HepG2 (cell line): ENCODE measurements around the gene PRSS16. TPM values are rescaled to one million over a fixed set of nuclear protein-coding genes. Genes with fewer than 3 reads are reported as not detected.

ENCODE experiments used
- ATAC-seq: fragments of 200-7000 bp; cut with Tn5 transposase; 3 replicates; pipeline ENCODE4 v1.9.1; 2020; ENCODE audit warnings: mild to moderate bottlenecking, moderate library complexity
- BruUV-seq: library from RNA; stranded (reverse); fragments of 400-500 nt; replicated peaks from 2 replicates; lab custom pipeline; 2021; lab: Mats Ljungman, UMichigan
- CTCF ChIA-PET: fragments of 300-600 bp; formaldehyde crosslinking; extraction: SDS; loops from one replicate; lab custom pipeline; 2021; ENCODE audit warnings: low total read pairs, inconsistent platforms, low intra/inter-chr PET ratio; lab: Yijun Ruan, JAX
- POLR2A ChIA-PET: fragments of 350-600 bp; sonication (Branson Sonifier 250); formaldehyde crosslinking; loops from one replicate; lab custom pipeline; 2020; ENCODE audit warnings: antibody characterized with exemption, inconsistent platforms; lab: Yijun Ruan, JAX
- DNase-seq: peaks from one replicate; pipeline ENCODE4 v3.0.0-alpha.2; 2015; ENCODE audit warnings: low spot score
- FAIRE-seq: peaks from 3 replicates; lab custom pipeline; 2011; peaks lifted over from hg19 to GRCh38; lab: Jason Lieb, UNC
- H2AFZ ChIP-seq: one replicate; pipeline ENCODE4 v1.6.1; 2011; ENCODE audit warnings: low read length, inconsistent platforms
- H3K27ac ChIP-seq: fragments of 300-600 bp; 3 replicates; pipeline ENCODE4 v1.8.0; 2011; ENCODE audit warnings: mixed run types, mild to moderate bottlenecking, mixed read lengths, low read length, inconsistent platforms; ENCODE audit not compliant: insufficient read depth; ENCODE audit errors: extremely low read length
- H3K27me3 ChIP-seq, 2 experiments: fragments of 200-600 bp in 1 of 2; 2 replicates in 1 of 2; 3 replicates in 1 of 2; pipeline versions ENCODE4 v1.6.0 to v1.8.0; 2011; ENCODE audit warnings: low read length in 2 of 2, mild to moderate bottlenecking in 2 of 2, moderate library complexity in 2 of 2, inconsistent platforms in 1 of 2; ENCODE audit not compliant: insufficient read depth in 2 of 2, control insufficient read depth in 1 of 2
- H3K36me3 ChIP-seq, 2 experiments: fragments of 200-600 bp in 1 of 2; replicated peaks in 1 of 2; 2 replicates in 1 of 2; 3 replicates in 1 of 2; pipeline versions ENCODE4 v1.5.1 to v1.8.0; 2011; ENCODE audit warnings: low read length in 2 of 2, inconsistent platforms in 1 of 2; ENCODE audit not compliant: insufficient read depth in 2 of 2, control insufficient read depth in 1 of 2
- H3K4me1 ChIP-seq: 2 replicates; pipeline ENCODE4 v1.5.1; 2012; ENCODE audit warnings: low read length, inconsistent platforms; ENCODE audit not compliant: insufficient read depth
- H3K4me2 ChIP-seq: 2 replicates; pipeline ENCODE4 v1.6.0; 2011; ENCODE audit warnings: low read depth, low read length, inconsistent platforms
- H3K4me3 ChIP-seq, 3 experiments: fragments of 200-600 bp in 1 of 3; sonication (generic), shearing (Covaris generic) in 1 of 3; replicated peaks in 1 of 3; 2 replicates each; pipeline ENCODE4 v1.5.1; 2011 to 2016; ENCODE audit warnings: low read length in 3 of 3, inconsistent platforms in 2 of 3, low read depth in 2 of 3, mild to moderate bottlenecking in 2 of 3, control low read depth in 1 of 3, mixed read lengths in 1 of 3; ENCODE audit not compliant: insufficient read depth in 1 of 3
- H3K79me2 ChIP-seq: one replicate; pipeline ENCODE4 v1.6.1; 2011; ENCODE audit warnings: low read length, inconsistent platforms; ENCODE audit not compliant: insufficient read depth
- H3K9ac ChIP-seq: 2 replicates; pipeline ENCODE4 v1.6.0; 2011; ENCODE audit warnings: mild to moderate bottlenecking, low read depth, low read length, inconsistent platforms; ENCODE audit not compliant: insufficient read depth
- H3K9me3 ChIP-seq: 2 replicates; pipeline ENCODE4 v1.5.1; 2012; ENCODE audit warnings: mild to moderate bottlenecking, low read length
- H4K20me1 ChIP-seq: 2 replicates; pipeline ENCODE4 v1.6.0; 2011; ENCODE audit warnings: inconsistent platforms, mild to moderate bottlenecking, low read length, moderate library complexity; ENCODE audit not compliant: insufficient read depth
- CREB1 ChIP-seq, 2 experiments: fragments of 450-650 bp in 1 of 2; IDR thresholded peaks; 2 replicates each; pipeline ENCODE4 v1.6.1; 2016 to 2017; ENCODE audit warnings: control low read depth in 1 of 2, mild to moderate bottlenecking in 1 of 2, missing compliant biosample characterization in 1 of 2, missing genetic modification characterization in 1 of 2
- FOSL2 ChIP-seq: sonication (generic); formaldehyde crosslinking; IDR thresholded peaks from 2 replicates; pipeline ENCODE4 v1.4.0; 2020; ENCODE audit warnings: missing genetic modification reagents
- HES4 ChIP-seq: sonication (generic); formaldehyde crosslinking; IDR thresholded peaks from 2 replicates; pipeline ENCODE4 v1.9.0; 2021; ENCODE audit warnings: mild to moderate bottlenecking, missing genetic modification reagents, borderline replicate concordance
- HMG20B ChIP-seq: conservative IDR thresholded peaks from 2 replicates; pipeline ENCODE4 v1.6.1; 2016; ENCODE audit warnings: missing genetic modification reagents, missing compliant biosample characterization
- HNF4G ChIP-seq, 2 experiments: sonication (generic) in 1 of 2; formaldehyde crosslinking in 1 of 2; IDR thresholded peaks; 2 replicates each; pipeline versions ENCODE4 v1.4.0 to v1.6.1; 2011 to 2020; ENCODE audit warnings: borderline replicate concordance in 2 of 2, low read depth in 2 of 2, mild to moderate bottlenecking in 2 of 2, low read length in 1 of 2, missing genetic modification reagents in 1 of 2, moderate library complexity in 1 of 2
- HOXA5 ChIP-seq: sonication (generic); formaldehyde crosslinking; IDR thresholded peaks from 2 replicates; pipeline ENCODE4 v1.4.0; 2020; ENCODE audit warnings: missing genetic modification reagents
- IKZF5 ChIP-seq: IDR thresholded peaks from 2 replicates; pipeline ENCODE4 v1.6.1; 2018; ENCODE audit warnings: missing genetic modification reagents, mild to moderate bottlenecking, missing compliant biosample characterization
- KDM2A ChIP-seq: sonication (generic); formaldehyde crosslinking; IDR thresholded peaks from 2 replicates; pipeline ENCODE4 v1.4.0; 2020; ENCODE audit warnings: low read depth, missing genetic modification reagents, borderline replicate concordance
- KLF16 ChIP-seq, 2 experiments: sonication (generic) in 1 of 2; formaldehyde crosslinking in 1 of 2; IDR thresholded peaks; 2 replicates each; pipeline versions ENCODE4 v1.6.1 to v1.8.0; 2016 to 2023; ENCODE audit warnings: missing genetic modification reagents in 2 of 2, missing compliant biosample characterization in 1 of 2
- MNT ChIP-seq: fragments of 450-650 bp; IDR thresholded peaks from 2 replicates; pipeline ENCODE4 v1.6.1; 2016
- MZF1 ChIP-seq: sonication (generic); formaldehyde crosslinking; IDR thresholded peaks from 2 replicates; pipeline ENCODE4 v1.8.1; 2023; ENCODE audit warnings: mild to moderate bottlenecking, missing genetic modification reagents, borderline replicate concordance
- RNF2 ChIP-seq: fragments of 450-650 bp; conservative IDR thresholded peaks from 2 replicates; pipeline ENCODE4 v1.6.1; 2016; ENCODE audit warnings: low read depth
- SIX1 ChIP-seq: sonication (generic); formaldehyde crosslinking; IDR thresholded peaks from 2 replicates; pipeline ENCODE4 v1.4.0; 2020; ENCODE audit warnings: missing genetic modification reagents, borderline replicate concordance
- TARDBP ChIP-seq: sonication (generic); formaldehyde crosslinking; IDR thresholded peaks from 2 replicates; pipeline ENCODE4 v1.8.0; 2022; ENCODE audit warnings: mild to moderate bottlenecking, missing genetic modification reagents
- ZBTB7B ChIP-seq: sonication (generic); formaldehyde crosslinking; IDR thresholded peaks from 2 replicates; pipeline ENCODE4 v1.4.0; 2020; ENCODE audit warnings: missing genetic modification reagents
- ZFP62 ChIP-seq: sonication (generic); formaldehyde crosslinking; IDR thresholded peaks from 2 replicates; pipeline ENCODE4 v1.4.0; 2020; ENCODE audit warnings: missing genetic modification reagents
- ZGPAT ChIP-seq: IDR thresholded peaks from 2 replicates; pipeline ENCODE4 v1.6.1; 2016; ENCODE audit warnings: mild to moderate bottlenecking
- ZNF263 ChIP-seq: sonication (generic); formaldehyde crosslinking; IDR thresholded peaks from 2 replicates; pipeline ENCODE4 v1.4.0; 2020; ENCODE audit warnings: missing genetic modification reagents
- ZNF317 ChIP-seq: sonication (generic); formaldehyde crosslinking; IDR thresholded peaks from 2 replicates; pipeline ENCODE4 v1.5.0; 2020; ENCODE audit warnings: mild to moderate bottlenecking, missing genetic modification reagents
- ZNF782 ChIP-seq: sonication (generic); formaldehyde crosslinking; IDR thresholded peaks from 2 replicates; pipeline ENCODE4 v1.4.0; 2020; ENCODE audit warnings: missing genetic modification reagents, mild to moderate bottlenecking, borderline replicate concordance
- ZNF878 ChIP-seq: sonication (generic); formaldehyde crosslinking; IDR thresholded peaks from 2 replicates; pipeline ENCODE4 v1.8.1; 2023; ENCODE audit warnings: mild to moderate bottlenecking, missing genetic modification reagents, moderate library complexity
- WGBS: methylation state at CpG from one replicate; pipeline ENCODE4 v1.1.6; 2017; ENCODE audit warnings: low lambda C conversion rate; 5-methylcytosine and 5-hydroxymethylcytosine counted together
- in situ Hi-C: cut with HindIII; loops from 2 replicates; pipeline ENCODE4 v1.10.0; 2017; ENCODE audit warnings: low pct_unique_long_range_greater_than_20kb; ENCODE audit not compliant: extremely low pct_ligation_motif_present
- intact Hi-C: fragments of 100-400 bp; cut with micrococcal nuclease; formaldehyde crosslinking; loops from one replicate; pipeline ENCODE4 v1.10.0; 2022; ENCODE audit not compliant: unreplicated experiment
- polyA plus RNA-seq, 8 experiments: library from polyadenylated mRNA; depleted of rRNA in 3 of 8; stranded (reverse) in 7 of 8; unstranded in 1 of 8; fragments of >200 nt; fragmentation: Illumina TruSeq in 4 of 8; extraction: Trizol in 4 of 8; gene quantifications; 2 replicates each; pipeline versions ENCODE4 v1.2.1 to v1.2.3, GENCODE V29; 2011 to 2016; ENCODE audit warnings: low read depth in 4 of 8, missing spikeins in 1 of 8, mixed read lengths in 1 of 8; ENCODE audit not compliant: insufficient read depth in 1 of 8
- total RNA-seq, 5 experiments: library from RNA; depleted of rRNA; stranded (reverse); fragments of >200 nt; fragmentation: Illumina TruSeq; extraction: Trizol; gene quantifications; 2 replicates each; pipeline ENCODE4 v1.2.3, GENCODE V29; 2016; ENCODE audit warnings: low read depth in 1 of 5

PRSS16 gene
- total and polyA plus RNA-seq, 2 of the 13 experiments (the other 11 are each of a cell fraction or from before 2014, with no cell fraction given), result not detected

- intact Hi-C loops, result no loop called here
- H3K79me2 ChIP-seq, result no peaks in the 10 kb centered on the region
- H3K27ac ChIP-seq, result no peak overlapping the region
- H3K4me1 ChIP-seq, result peaks cover 72% of the 10 kb centered on the region
- no TSS peak for BruUV-seq
- 20% methylated on average over 28 of the region's 28 CpGs for WGBS
- H3K36me3 ChIP-seq, result no peaks in the 10 kb centered on the region
- no peak overlapping the region for H3K9ac ChIP-seq
- ChIA-PET CTCF (no interaction called here), POLR2A (no interaction called here)
- no peaks in the 10 kb centered on the region for H3K9me3 ChIP-seq
- ATAC-seq (0 out of 3 replicates have a peak, but pooled peaks have one; percentile 9), DNase-seq (peak; percentile 38), FAIRE-seq (no peak)
- H3K4me2 ChIP-seq, result peak overlapping the region; percentile 94
- in situ Hi-C loops, result no loop called here
- H2AFZ ChIP-seq, result no peak overlapping the region
- H3K4me3 ChIP-seq, result peak overlapping the region in 2 of 3 experiments; percentile 21 to 63; a peak in 4 of 6 replicates
- H4K20me1 ChIP-seq, result no peaks in the 10 kb centered on the region
- H3K27me3 ChIP-seq, result peaks cover 4 to 45% of the 10 kb centered on the region in 2 experiments
- TF ChIP-seq ZFP62 (CRISPR knock-in tag) (no peak), RNF2 (0 out of 2 replicates have a peak, but pooled peaks have one; percentile 38), ZNF263 (CRISPR knock-in tag) (no peak), ZGPAT (CRISPR knock-in tag) (peak; percentile 50; the same call in 1 of the 2 replicates), MZF1 (CRISPR knock-in tag) (no peak), HMG20B (CRISPR knock-in tag) (no peak), HOXA5 (0 out of 2 replicates have a peak, but pooled peaks have one; percentile 58), KDM2A (CRISPR knock-in tag) (peak; percentile 65; the same call in 1 of the 2 replicates), SIX1 (CRISPR knock-in tag) (0 out of 2 replicates have a peak, but pooled peaks have one; percentile 34), CREB1 (IDR thresholded peaks at IDR 0.05) (no peak), CREB1 (CRISPR knock-in tag; IDR thresholded peaks at IDR 0.05) (0 out of 2 replicates have a peak, but pooled peaks have one; percentile 17), ZNF878 (no peak), TARDBP (CRISPR knock-in tag) (0 out of 2 replicates have a peak, but pooled peaks have one; percentile 19), MNT (no peak), ZNF317 (CRISPR knock-in tag) (no peak), ZBTB7B (CRISPR knock-in tag) (no peak), FOSL2 (CRISPR knock-in tag) (0 out of 2 replicates have a peak, but pooled peaks have one; percentile 16), HES4 (CRISPR knock-in tag) (no peak), ZNF782 (CRISPR knock-in tag) (no peak), HNF4G (IDR thresholded peaks at IDR 0.05; ENCODE audit: borderline replicate concordance, low read depth, low read length) (no peak), HNF4G (CRISPR knock-in tag; IDR thresholded peaks at IDR 0.05; ENCODE audit: borderline replicate concordance, low read depth) (no peak), KLF16 (CRISPR knock-in tag; IDR thresholded peaks at IDR 0.05) (no peak), IKZF5 (CRISPR knock-in tag) (peak; percentile 57; the same call in 1 of the 2 replicates)
These were observed 46.1 kb downstream of the PRSS16 start for GRCh38 chr6:27293436-27294098.
